AG09319 (cell line): ENCODE data around the gene PCSK1.
"Not testable (repeated sequence)": the region's sequence is repeated elsewhere in the genome, so short reads cannot be mapped to it uniquely, and the experiment has no call there.

ENCODE experiments used
- DNase-seq: peaks from one replicate; pipeline ENCODE4 v3.0.0-alpha.2; 2010; ENCODE audit warnings: low read depth; ENCODE audit errors: extremely low read depth
- TF ChIP-seq, protein P1 (sequence below): IDR thresholded peaks from 2 replicates; pipeline ENCODE4 v1.5.1; 2011; ENCODE audit warnings: low read depth, mild to moderate bottlenecking, inconsistent platforms, low read length, moderate library complexity

Gene PCSK1

DNA sequence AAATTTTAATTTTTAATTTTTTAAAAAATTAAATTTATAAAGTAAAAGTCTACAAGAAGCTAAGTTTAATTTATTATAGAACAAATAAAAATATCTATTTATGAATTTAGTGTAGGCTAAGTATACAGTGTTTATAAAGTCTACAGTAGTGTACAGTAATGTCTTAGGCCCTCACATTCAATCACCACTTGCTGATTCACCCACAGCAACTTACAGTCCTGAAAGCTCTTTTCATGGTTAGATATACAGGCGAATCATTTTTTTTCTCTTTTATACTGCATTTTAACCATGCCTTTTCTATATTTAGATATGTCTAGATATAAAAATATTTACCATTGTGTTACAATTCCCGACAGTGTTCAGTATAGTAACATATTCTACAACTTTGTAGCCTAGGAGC is 55.9 kb downstream of the PCSK1 start:
- no peak for DNase-seq
- TF ChIP-seq, protein P1, sequence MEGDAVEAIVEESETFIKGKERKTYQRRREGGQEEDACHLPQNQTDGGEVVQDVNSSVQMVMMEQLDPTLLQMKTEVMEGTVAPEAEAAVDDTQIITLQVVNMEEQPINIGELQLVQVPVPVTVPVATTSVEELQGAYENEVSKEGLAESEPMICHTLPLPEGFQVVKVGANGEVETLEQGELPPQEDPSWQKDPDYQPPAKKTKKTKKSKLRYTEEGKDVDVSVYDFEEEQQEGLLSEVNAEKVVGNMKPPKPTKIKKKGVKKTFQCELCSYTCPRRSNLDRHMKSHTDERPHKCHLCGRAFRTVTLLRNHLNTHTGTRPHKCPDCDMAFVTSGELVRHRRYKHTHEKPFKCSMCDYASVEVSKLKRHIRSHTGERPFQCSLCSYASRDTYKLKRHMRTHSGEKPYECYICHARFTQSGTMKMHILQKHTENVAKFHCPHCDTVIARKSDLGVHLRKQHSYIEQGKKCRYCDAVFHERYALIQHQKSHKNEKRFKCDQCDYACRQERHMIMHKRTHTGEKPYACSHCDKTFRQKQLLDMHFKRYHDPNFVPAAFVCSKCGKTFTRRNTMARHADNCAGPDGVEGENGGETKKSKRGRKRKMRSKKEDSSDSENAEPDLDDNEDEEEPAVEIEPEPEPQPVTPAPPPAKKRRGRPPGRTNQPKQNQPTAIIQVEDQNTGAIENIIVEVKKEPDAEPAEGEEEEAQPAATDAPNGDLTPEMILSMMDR = no peak

DNA sequence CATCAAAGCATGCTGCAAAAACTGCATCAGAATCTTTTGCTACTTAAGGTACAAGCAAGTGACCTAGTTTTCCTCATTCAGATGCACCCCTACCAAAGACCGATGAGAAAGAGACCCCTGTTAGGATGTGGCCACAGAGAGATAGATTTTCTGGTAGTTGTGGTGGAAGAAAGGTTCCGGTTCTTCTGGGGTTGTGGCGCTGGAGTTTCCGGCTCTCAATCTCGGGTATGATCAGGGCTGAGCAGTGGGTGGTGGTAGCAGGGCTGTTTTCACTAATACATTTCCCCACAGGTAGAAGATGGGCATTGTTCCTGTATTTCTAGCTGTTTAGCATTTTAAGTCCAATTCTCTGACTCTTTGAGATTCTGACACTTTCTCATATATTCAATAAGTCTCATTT is 58.4 kb downstream of the PCSK1 start:
- DNase-seq = no peak
- TF ChIP-seq, protein P1 = no peak

GRCh38 chr5:96373381-96373733 is 59.7 kb downstream of the PCSK1 start:
- TF ChIP-seq, protein P1 = no peak
- no peak for DNase-seq

DNA sequence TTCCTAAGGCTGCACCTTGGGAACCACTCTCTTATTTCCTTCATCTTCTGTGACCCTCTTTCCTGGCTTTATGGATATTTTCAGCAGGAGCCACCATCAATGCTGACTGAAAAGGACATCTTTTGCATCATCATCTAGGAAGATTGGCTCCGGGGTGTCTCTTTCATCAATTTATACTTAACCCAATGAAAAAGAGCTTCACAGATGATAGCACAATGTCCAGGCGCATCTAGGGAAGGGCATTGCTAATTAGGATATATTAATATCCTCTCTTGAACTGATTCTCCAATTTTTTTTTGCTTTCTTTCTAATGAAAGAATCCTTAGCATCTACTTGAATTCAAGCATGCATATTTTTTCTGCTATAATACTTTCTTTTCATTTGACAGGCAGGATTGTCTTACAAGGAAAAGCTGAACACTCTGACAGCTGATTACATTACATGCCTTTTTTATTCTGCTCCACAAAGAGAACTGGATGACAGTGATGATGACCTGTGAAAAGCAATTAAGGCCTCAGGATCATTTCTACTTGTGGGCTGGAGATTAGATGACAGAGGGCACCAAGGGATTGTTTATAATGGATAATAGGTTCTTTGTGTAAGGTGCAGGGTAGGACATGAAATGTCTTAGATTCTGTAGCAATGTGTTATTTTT is 60.2 kb downstream of the PCSK1 start:
- DNase-seq = no peak
- TF ChIP-seq, protein P1 = no peak

DNA sequence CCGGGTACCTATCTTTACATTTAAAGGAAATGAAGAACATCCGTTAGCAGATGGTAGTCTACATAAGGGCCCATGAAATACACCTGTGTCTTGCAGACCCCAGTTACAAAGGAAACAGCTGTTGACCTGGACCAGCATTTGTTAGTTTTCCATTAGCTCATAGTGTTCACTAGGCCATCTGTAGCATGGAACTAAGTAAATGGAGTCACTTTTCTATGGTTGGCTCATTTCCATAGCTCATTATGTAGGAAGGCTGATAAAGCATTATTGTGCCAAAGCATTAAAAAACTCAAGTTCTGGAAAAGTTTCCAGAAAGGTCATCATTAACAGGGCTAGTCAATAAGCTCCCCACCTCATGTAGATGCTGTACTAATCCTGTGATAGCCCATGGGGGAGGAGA is 62.1 kb downstream of the PCSK1 start:
- TF ChIP-seq, protein P1 = no peak
- DNase-seq = no peak

- not testable (repeated sequence) for DNase-seq
Measured at GRCh38 chr5:96367337-96367736, 65.7 kb downstream of the PCSK1 start.

GRCh38 chr5:96354237-96354636 is 78.8 kb downstream of the PCSK1 start:
- TF ChIP-seq, protein P1 = no peak
- DNase-seq = no peak

- DNase-seq = no peak
- TF ChIP-seq, protein P1 = no peak
Measured at GRCh38 chr5:96353220-96353619, 79.8 kb downstream of the PCSK1 start.
